ENCODE data around the gene ATP2C1.

The ATP2C1 gene

GRCh38 chr3:131047582-131047981 is 153.7 kb downstream of the ATP2C1 start:
- no peak for DNase-seq (ENCODE audit: low spot score)

GRCh38 chr3:131048030-131048429 is 154.1 kb downstream of the ATP2C1 start:
- no peak for DNase-seq (ENCODE audit: low spot score)

GRCh38 chr3:131050001-131050400 is 156.1 kb downstream of the ATP2C1 start:
- DNase-seq (ENCODE audit: low spot score), result no peak

- no peak for DNase-seq (ENCODE audit: low spot score)
These were observed 159.4 kb downstream of the ATP2C1 start for GRCh38 chr3:131053043-131053859.
